ENCODE results near the gene CDH4. TPM values are rescaled to one million over a fixed set of nuclear protein-coding genes. Genes with fewer than 3 reads are reported as not detected.

CDH4 gene
- total and polyA plus RNA-seq, 2 of the 4 experiments (the other 2 are of a cell fraction) = 1.6 to 3.5 TPM

GRCh38 chr20:61940491-61940890, 688.4 kb downstream of the CDH4 start:
- ChIA-PET CTCF (no interaction called here), POLR2A (ENCODE audit: unreplicated experiment) (no interaction called here)
- no peak overlapping the region for H3K9ac ChIP-seq (ENCODE audit: low read depth, low read length)
- dilution Hi-C loops (cut with HindIII; ENCODE audit: low sequenced_read_pairs, unreplicated experiment) (no loop called here), intact Hi-C loops (cut with micrococcal nuclease) (no loop called here), in situ Hi-C loops (cut with MboI; ENCODE audit: low sequenced_read_pairs) (no loop called here)
- DNase-seq = no peak
- H3K14ac ChIP-seq (replicated peaks; ENCODE audit: low read depth, low read length) = no peak overlapping the region
- H3K27ac ChIP-seq (ENCODE audit: insufficient read depth, low read length) = no peak overlapping the region
- H3K9me1 ChIP-seq (ENCODE audit: insufficient read depth, low read length) = no peaks in the 10 kb centered on the region
- no peak overlapping the region for H3K23ac ChIP-seq (ENCODE audit: low read depth, low read length)
- H3K4me1 ChIP-seq (ENCODE audit: control insufficient read depth, insufficient read depth, low read length) = no peaks in the 10 kb centered on the region
- H3K36me3 ChIP-seq (ENCODE audit: control insufficient read depth, insufficient read depth, low read length) = no peaks in the 10 kb centered on the region
- no peak overlapping the region for H4K91ac ChIP-seq (ENCODE audit: insufficient read depth, low read depth, low read length)
- no peak overlapping the region for H2BK15ac ChIP-seq (ENCODE audit: low read depth, low read length)
- 81% methylated on average over 11 of the region's 17 CpGs; no CpG with 5 or more reads in 1 of the 2 experiments for WGBS, 2 experiments (ENCODE audit: extremely low coverage in 2 of 2, insufficient read length in 1 of 2)
- H3K27me3 ChIP-seq (ENCODE audit: control insufficient read depth, insufficient read depth, low read length) = peaks cover 5% of the 10 kb centered on the region; the same call in 1 of the 2 replicates
- TF ChIP-seq MAZ (IDR thresholded peaks at IDR 0.05; ENCODE audit: borderline replicate concordance, low read depth, low read length) = no peak
- TF ChIP-seq SMC3 (IDR thresholded peaks at IDR 0.05; ENCODE audit: low read depth, low read length) = no peak
- no peak for TF ChIP-seq USF2 (IDR thresholded peaks at IDR 0.05; ENCODE audit: low read depth, low read length)
- TF ChIP-seq FOS (IDR thresholded peaks at IDR 0.05; ENCODE audit: low read depth, low read length) = no peak
- no peak for TF ChIP-seq NFE2L2 (IDR thresholded peaks at IDR 0.05; ENCODE audit: low read depth, low read length)
- no peak for TF ChIP-seq CEBPB (IDR thresholded peaks at IDR 0.05; ENCODE audit: low read depth, low read length)
- TF ChIP-seq RFX5 (IDR thresholded peaks at IDR 0.05; ENCODE audit: low read depth, low read length) = no peak
- TF ChIP-seq ELK1 (IDR thresholded peaks at IDR 0.05; ENCODE audit: borderline replicate concordance, low read depth, low read length) = no peak
- no peak for TF ChIP-seq MXI1 (IDR thresholded peaks at IDR 0.05; ENCODE audit: borderline replicate concordance, low read depth, low read length)
- no peak for TF ChIP-seq RAD21 (IDR thresholded peaks at IDR 0.05; ENCODE audit: low read length)
- TF ChIP-seq RCOR1 (IDR thresholded peaks at IDR 0.05; ENCODE audit: insufficient replicate concordance, low read length) = no peak
- no peak for TF ChIP-seq POLR2A (IDR thresholded peaks at IDR 0.05; ENCODE audit: low read depth, low read length)
- TF ChIP-seq CTCF (conservative IDR thresholded peaks at IDR 0.05; ENCODE audit: low read depth, low read length) = no peak
- no peak for TF ChIP-seq MAFK (IDR thresholded peaks at IDR 0.05; ENCODE audit: low read depth, low read length)
- no peak for TF ChIP-seq CHD1 (IDR thresholded peaks at IDR 0.05; ENCODE audit: low read depth, low read length)
- no peak for TF ChIP-seq BHLHE40 (IDR thresholded peaks at IDR 0.05; ENCODE audit: low read depth, low read length)
- no peak overlapping the region for H2BK20ac ChIP-seq (ENCODE audit: low read depth, low read length)
- H3K4ac ChIP-seq (ENCODE audit: low read depth, low read length) = no peak overlapping the region
- H2BK120ac ChIP-seq (ENCODE audit: low read depth, low read length) = no peak overlapping the region
- no peak for ATAC-seq (ENCODE audit: low read depth)
- H3K79me1 ChIP-seq (ENCODE audit: low read depth in 1 of 2, low read length in 2 of 2) = no peaks in the 10 kb centered on the region
- H2BK5ac ChIP-seq (ENCODE audit: low read depth, low read length, poor library complexity, severe bottlenecking) = no peak overlapping the region
- no peak overlapping the region for H3K4me2 ChIP-seq (ENCODE audit: low read depth, low read length)
- no peak overlapping the region for H3K4me3 ChIP-seq (ENCODE audit: insufficient read depth, low read depth, low read length)
- no peak overlapping the region for H2AFZ ChIP-seq (replicated peaks; ENCODE audit: low read length, poor library complexity)
- H3K56ac ChIP-seq (ENCODE audit: extremely low read depth, insufficient read depth, low read length) = no peak overlapping the region
- H4K20me1 ChIP-seq (ENCODE audit: insufficient read depth, low read length) = no peaks in the 10 kb centered on the region
- H2AK5ac ChIP-seq (ENCODE audit: low read depth, low read length) = no peak overlapping the region
- BruUV-seq (replicated peaks) = no TSS peak
- no peak overlapping the region for H4K5ac ChIP-seq (ENCODE audit: low read depth, low read length)
- H3K9me3 ChIP-seq (ENCODE audit: control insufficient read depth, insufficient read depth, low read length) = no peaks in the 10 kb centered on the region
- no peak overlapping the region for H4K8ac ChIP-seq (ENCODE audit: low read depth in 2 of 2, low read length in 2 of 2)
- H3K18ac ChIP-seq (ENCODE audit: low read depth, low read length) = no peak overlapping the region
- no peak overlapping the region for H2AK9ac ChIP-seq (replicated peaks; ENCODE audit: low read depth, low read length, poor library complexity)

Data from IMR-90 (cell line).